Hepatocyte (in vitro differentiated cells): ENCODE data around the gene BRIP1.

Source experiments
- CTCF ChIP-seq: fragments of 200-600 bp; sonication (generic); IDR thresholded peaks from 2 replicates; pipeline ENCODE4 v1.5.1; 2016; ENCODE audit warnings: antibody characterized with exemption, mild to moderate bottlenecking; ENCODE audit not compliant: poor library complexity
- EZH2 ChIP-seq: fragments of 200-600 bp; sonication (generic); IDR thresholded peaks from 2 replicates; pipeline ENCODE4 v1.6.1; 2016; ENCODE audit warnings: antibody characterized with exemption, mild to moderate bottlenecking, borderline replicate concordance

- no peak for TF ChIP-seq CTCF
- no peak for TF ChIP-seq EZH2
Measured at GRCh38 chr17:61657338-61657737, 206.0 kb downstream of the BRIP1 start.
